K562 (cell line): Measurements from ENCODE around the gene PRCD. TPM values are rescaled to one million over a fixed set of nuclear protein-coding genes. Genes with fewer than 3 reads are reported as not detected.

ENCODE experiments used
- ATAC-seq: fragments of 200-7000 bp; cut with Tn5 transposase; 3 replicates; pipeline ENCODE4 v1.9.1; 2020; ENCODE audit warnings: moderate library complexity
- BruUV-seq: library from RNA; stranded (reverse); fragments of 400-500 nt; replicated peaks from 2 replicates; lab custom pipeline; 2021; lab: Mats Ljungman, UMichigan
- CTCF ChIA-PET: fragments of 300-600 bp; formaldehyde crosslinking; extraction: SDS; loops from one replicate; lab custom pipeline; 2021; ENCODE audit warnings: low intra/inter-chr PET ratio; lab: Yijun Ruan, JAX
- POLR2A ChIA-PET: fragments of 300-600, 350-650 bp; sonication (Branson Sonifier 250); formaldehyde crosslinking; extraction: SDS; loops from one replicate; lab custom pipeline; 2021; ENCODE audit warnings: antibody characterized with exemption, inconsistent platforms; lab: Yijun Ruan, JAX
- DNase-seq, 4 experiments: peaks; one replicate each; pipeline versions ENCODE4 v3.0.0 to v3.0.0-alpha.2; 2011 to 2018; ENCODE audit warnings: low spot score in 3 of 4, mixed read lengths in 3 of 4; ENCODE audit errors: extremely low read depth in 1 of 4
- FAIRE-seq: peaks from 2 replicates; lab custom pipeline; 2011; peaks lifted over from hg19 to GRCh38; lab: Jason Lieb, UNC
- H2AFZ ChIP-seq: 2 replicates; pipeline ENCODE4 v1.6.0; 2011; ENCODE audit warnings: low read depth, low read length, control low read depth, inconsistent platforms
- H3K27ac ChIP-seq: fragments of 200-600 bp; 3 replicates; pipeline ENCODE4 v1.8.0; 2011; ENCODE audit warnings: low read depth, mild to moderate bottlenecking, control low read depth, inconsistent platforms, low read length, moderate library complexity, mixed read lengths; ENCODE audit errors: extremely low read depth
- H3K27me3 ChIP-seq, 2 experiments: fragments of 300-600 bp in 1 of 2; 2 replicates in 1 of 2; 3 replicates in 1 of 2; pipeline versions ENCODE4 v1.6.0 to v1.8.0; 2011; ENCODE audit warnings: inconsistent platforms in 2 of 2, low read length in 2 of 2, mild to moderate bottlenecking in 1 of 2, mixed read lengths in 1 of 2, moderate library complexity in 1 of 2; ENCODE audit not compliant: control insufficient read depth in 2 of 2, insufficient read depth in 2 of 2
- H3K36me3 ChIP-seq: fragments of 300-600 bp; 3 replicates; pipeline ENCODE4 v1.8.0; 2011; ENCODE audit warnings: mild to moderate bottlenecking, low read length, inconsistent platforms; ENCODE audit not compliant: control insufficient read depth, insufficient read depth
- H3K4me1 ChIP-seq, 2 experiments: fragments of 200-600 bp in 1 of 2; replicated peaks in 1 of 2; 2 replicates in 1 of 2; 3 replicates in 1 of 2; pipeline versions ENCODE4 v1.5.1 to v1.8.0; 2011; ENCODE audit warnings: inconsistent platforms in 2 of 2, low read length in 2 of 2, mild to moderate bottlenecking in 1 of 2, mixed read lengths in 1 of 2, moderate library complexity in 1 of 2; ENCODE audit not compliant: control insufficient read depth in 2 of 2, insufficient read depth in 2 of 2
- H3K4me2 ChIP-seq: 2 replicates; pipeline ENCODE4 v1.6.1; 2011; ENCODE audit warnings: low read length, control low read depth, inconsistent platforms, mixed read lengths; ENCODE audit not compliant: insufficient read depth
- H3K4me3 ChIP-seq: fragments of 200-600 bp; sonication (generic), shearing (Covaris generic); 2 replicates; pipeline ENCODE4 v1.5.1; 2016; ENCODE audit warnings: control low read depth, inconsistent platforms
- H3K79me2 ChIP-seq: fragments of 200-600 bp; 3 replicates; pipeline ENCODE4 v1.8.0; 2011; ENCODE audit warnings: low read length, inconsistent platforms; ENCODE audit not compliant: control insufficient read depth, insufficient read depth
- H3K9ac ChIP-seq, 2 experiments: 2 replicates each; pipeline versions ENCODE4 v1.6.0 to v1.6.1; 2011; ENCODE audit warnings: low read depth in 2 of 2, low read length in 2 of 2, control low read depth in 1 of 2, inconsistent platforms in 1 of 2, mild to moderate bottlenecking in 1 of 2, mixed read lengths in 1 of 2; ENCODE audit not compliant: insufficient read depth in 1 of 2
- H3K9me1 ChIP-seq: one replicate; pipeline ENCODE4 v1.6.0; 2011; ENCODE audit warnings: inconsistent platforms, mild to moderate bottlenecking, low read length, moderate library complexity; ENCODE audit not compliant: control insufficient read depth, insufficient read depth
- H3K9me3 ChIP-seq: replicated peaks from 2 replicates; pipeline ENCODE4 v1.5.1; 2011; ENCODE audit warnings: low read depth, low read length, inconsistent platforms; ENCODE audit not compliant: control insufficient read depth, insufficient read depth
- H4K20me1 ChIP-seq: replicated peaks from 2 replicates; pipeline ENCODE4 v1.6.1; 2011; ENCODE audit warnings: low read length, inconsistent platforms, mixed read lengths; ENCODE audit not compliant: control insufficient read depth, insufficient read depth
- VEZF1 ChIP-seq: fragments of 200-800 bp; sonication (Bioruptor generic); IDR thresholded peaks from 2 replicates; pipeline ENCODE4 v1.6.1; 2017; ENCODE audit warnings: missing genetic modification characterization, missing compliant biosample characterization
- ZBTB26 ChIP-seq: fragments of 450-650 bp; formaldehyde crosslinking; IDR thresholded peaks from 2 replicates; pipeline ENCODE4 v1.4.0; 2022; ENCODE audit warnings: missing genetic modification characterization
- ZBTB9 ChIP-seq: fragments of 450-650 bp; formaldehyde crosslinking; IDR thresholded peaks from 2 replicates; pipeline ENCODE4 v1.4.0; 2020; ENCODE audit warnings: mild to moderate bottlenecking, moderate library complexity
- ZNF77 ChIP-seq: fragments of 250-450 bp; sonication (Bioruptor Pico); IDR thresholded peaks from 2 replicates; pipeline ENCODE4 v1.5.0; 2020
- in situ Hi-C: fragments of 300-500 bp; cut with MboI; formaldehyde crosslinking; loops from 4 replicates; pipeline ENCODE4 v1.15.0; 2018; ENCODE audit warnings: inconsistent platforms, mixed read lengths
- intact Hi-C: fragments of 100-400 bp; cut with micrococcal nuclease; formaldehyde crosslinking; loops from 2 replicates; pipeline ENCODE4 v1.14.2; 2022
- polyA plus RNA-seq, 8 experiments: library from polyadenylated mRNA; depleted of rRNA in 4 of 8; stranded (reverse) in 5 of 8; unstranded in 3 of 8; fragments of >200 nt; fragmentation: Nextera tagmentation in 2 of 8; fragmentation: Illumina TruSeq in 1 of 8; extraction: Ambion mirVana in 2 of 8; extraction: Trizol in 1 of 8; gene quantifications; 2 replicates each; pipeline versions ENCODE4 v1.2.1 to v1.2.3, GENCODE V29; 2011 to 2014; ENCODE audit warnings: inconsistent platforms in 1 of 8, missing spikeins in 1 of 8
- total RNA-seq, 7 experiments: library from RNA; depleted of rRNA in 6 of 7; stranded (reverse); fragments of >200 nt in 6 of 7; fragmentation: Illumina TruSeq in 2 of 7; extraction: Trizol in 2 of 7; gene quantifications; 2 replicates each; pipeline versions ENCODE4 v1.2.1 to v1.2.3, GENCODE V29; 2011 to 2021; ENCODE audit warnings: low replicate concordance in 1 of 7

PRCD gene
- total and polyA plus RNA-seq, 9 of the 15 experiments (the other 6 are each of a cell fraction or from before 2014, with no cell fraction given) = 0.20 to 0.25 (median 0.21) TPM; not detected in 6

GRCh38 chr17:76588182-76588581 is 48.3 kb downstream of the PRCD start:
- in situ Hi-C loops (no loop called here), intact Hi-C loops (no loop called here)
- H3K9ac ChIP-seq = peak overlapping the region in 1 of 2 experiments; percentile 7; a peak in 1 of 4 replicates
- H3K9me3 ChIP-seq = no peaks in the 10 kb centered on the region
- no peaks in the 10 kb centered on the region for H3K36me3 ChIP-seq
- no peak overlapping the region for H3K27ac ChIP-seq
- ChIA-PET POLR2A (interaction anchor here (0.9 to 1.2 kb wide), 2 partner anchors 10 to 31 kb away, joined by 3 to 4 read pairs; no protein-coding TSS in a partner anchor), CTCF (no interaction called here)
- peaks cover 0 to 6% of the 10 kb centered on the region in 2 experiments; a peak in 2 of 5 replicates for H3K27me3 ChIP-seq
- peaks cover 0 to 28% of the 10 kb centered on the region in 2 experiments; a peak in 4 of 5 replicates for H3K4me1 ChIP-seq
- BruUV-seq = no TSS peak
- no peak overlapping the region for H3K4me2 ChIP-seq
- FAIRE-seq (no peak), DNase-seq (no peak), ATAC-seq (no peak)
- H4K20me1 ChIP-seq = no peaks in the 10 kb centered on the region
- TF ChIP-seq ZNF77 = no peak
- TF ChIP-seq ZBTB9 = no peak
- TF ChIP-seq ZBTB26 (CRISPR knock-in tag) = no peak
- TF ChIP-seq VEZF1 = no peak
- no peak overlapping the region for H3K4me3 ChIP-seq
- no peak overlapping the region for H2AFZ ChIP-seq
- no peaks in the 10 kb centered on the region for H3K79me2 ChIP-seq
- no peaks in the 10 kb centered on the region for H3K9me1 ChIP-seq
